Testis (tissue), 2 donors: ENCODE data around the gene FHIT.

Source experiments
- CTCF ChIP-seq, 3 experiments: fragments of 450-650 bp in 2 of 3; fragments of 200-600 bp in 1 of 3; sonication (generic) in 1 of 3; IDR thresholded peaks; one replicate each; pipeline ENCODE4 v1.5.1; 2016 to 2019; ENCODE audit warnings: antibody characterized with exemption in 3 of 3, mild to moderate bottlenecking in 2 of 3, moderate library complexity in 1 of 3
- POLR2A ChIP-seq: fragments of 450-650 bp; IDR thresholded peaks from one replicate; pipeline ENCODE4 v1.6.1; 2017; ENCODE audit warnings: antibody characterized with exemption, mild to moderate bottlenecking, moderate library complexity

GRCh38 chr3:60720736-60721135, 530.5 kb downstream of the FHIT start:
- no peak for TF ChIP-seq CTCF (IDR thresholded peaks at IDR 0.05)
- TF ChIP-seq POLR2A: no peak
